Common myeloid progenitor, CD34-positive (primary cell): Measurements from ENCODE around the gene PLA2R1.
A peak's percentile ranks its signal among the peaks of the same experiment; 100 is the strongest.

Experiments
- CTCF ChIA-PET: fragments of 350-600 bp; sonication (Branson Sonifier 250); formaldehyde crosslinking; loops from one replicate; lab custom pipeline; 2021; ENCODE audit warnings: antibody characterized with exemption; lab: Charles Lee
- POLR2A ChIA-PET: fragments of 350-600 bp; sonication (Branson Sonifier 250); formaldehyde crosslinking; loops from one replicate; lab custom pipeline; 2021; ENCODE audit warnings: antibody characterized with exemption; lab: Charles Lee
- DNase-seq, 3 donors: peaks; one replicate each; pipeline versions ENCODE4 v3.0.0 to v3.0.0-alpha.2; 2013
- H3K27ac ChIP-seq, 2 experiments: 1 replicate in 1 of 2; 2 replicates in 1 of 2; pipeline ENCODE4 v1.7.0; 2013; ENCODE audit warnings: inconsistent platforms in 2 of 2, low read length in 2 of 2, mild to moderate bottlenecking in 2 of 2, low read depth in 1 of 2, moderate library complexity in 1 of 2; ENCODE audit not compliant: severe bottlenecking in 2 of 2, insufficient read depth in 1 of 2, poor library complexity in 1 of 2
- H3K27me3 ChIP-seq, 5 experiments: replicated peaks in 2 of 5; 1 replicate in 3 of 5; 2 replicates in 2 of 5; pipeline versions ENCODE4 v1.6.1 to v1.7.0; 2013; ENCODE audit warnings: low read length in 4 of 5, mild to moderate bottlenecking in 2 of 5, moderate library complexity in 2 of 5, inconsistent platforms in 1 of 5; ENCODE audit not compliant: insufficient read depth in 5 of 5, control insufficient read depth in 4 of 5
- H3K36me3 ChIP-seq, 4 experiments: 1 replicate in 2 of 4; 2 replicates in 2 of 4; pipeline versions ENCODE4 v1.6.1 to v1.7.0; 2013; ENCODE audit warnings: low read length in 3 of 4, control low read depth in 1 of 4, mild to moderate bottlenecking in 1 of 4; ENCODE audit not compliant: control insufficient read depth in 4 of 4, insufficient read depth in 4 of 4
- H3K4me1 ChIP-seq, 4 experiments: 1 replicate in 3 of 4; 2 replicates in 1 of 4; pipeline versions ENCODE4 v1.6.1 to v1.7.1; 2013; ENCODE audit warnings: low read length in 3 of 4, mild to moderate bottlenecking in 3 of 4, control low read depth in 1 of 4, inconsistent platforms in 1 of 4, moderate library complexity in 1 of 4; ENCODE audit not compliant: control insufficient read depth in 4 of 4, insufficient read depth in 4 of 4; ENCODE audit errors: control extremely low read depth in 1 of 4
- H3K4me3 ChIP-seq, 7 experiments: 1 replicate in 4 of 7; 2 replicates in 3 of 7; pipeline versions ENCODE4 v1.5.1 to v1.7.0; 2013; ENCODE audit warnings: mild to moderate bottlenecking in 7 of 7, low read length in 6 of 7, moderate library complexity in 6 of 7, inconsistent platforms in 2 of 7, low read depth in 2 of 7, control low read depth in 1 of 7; ENCODE audit not compliant: insufficient read depth in 4 of 7, control insufficient read depth in 1 of 7; ENCODE audit errors: extremely low read depth in 1 of 7
- H3K9me3 ChIP-seq, 5 experiments: 1 replicate in 4 of 5; 2 replicates in 1 of 5; pipeline versions ENCODE4 v1.6.1 to v1.7.1; 2013; ENCODE audit warnings: low read length in 4 of 5, mild to moderate bottlenecking in 2 of 5, inconsistent platforms in 1 of 5, low read depth in 1 of 5, moderate library complexity in 1 of 5; ENCODE audit not compliant: control insufficient read depth in 4 of 5, insufficient read depth in 2 of 5; ENCODE audit errors: control extremely low read depth in 1 of 5
- WGBS: methylation state at CpG from one replicate; pipeline ENCODE4 v1.1.5; 2013; ENCODE audit not compliant: insufficient coverage; 5-methylcytosine and 5-hydroxymethylcytosine counted together

PLA2R1 gene

DNA sequence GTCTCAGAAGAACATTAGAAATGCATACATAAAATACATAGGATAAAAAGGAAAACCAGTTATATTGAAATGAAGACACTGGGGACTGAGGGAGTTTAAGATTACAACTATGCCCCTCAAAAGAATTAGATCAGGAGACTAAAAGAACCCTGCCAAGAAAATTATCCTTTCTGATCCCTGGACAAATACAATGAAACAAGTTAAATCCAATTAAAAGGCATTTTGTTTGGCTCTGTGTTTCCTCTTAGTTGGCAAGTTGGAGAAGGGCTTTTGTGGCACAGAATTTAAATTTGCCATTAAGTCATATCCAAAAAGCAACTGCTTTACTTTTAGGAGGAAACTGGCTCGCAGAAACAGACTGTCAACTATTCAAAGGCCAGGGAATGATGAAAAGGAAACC, 165.3 kb downstream of the PLA2R1 start:
- Histone ChIP-seq H3K27ac (no peak overlapping the region), H3K36me3 (peaks cover 9 to 25% (median 13%) of the 10 kb centered on the region in 4 experiments), H3K4me3 (no peak overlapping the region), H3K4me1 (no peaks in the 10 kb centered on the region), H3K9me3 (no peaks in the 10 kb centered on the region), H3K27me3 (no peaks in the 10 kb centered on the region)
- ChIA-PET POLR2A (interaction anchor here (0.8 kb wide), 1 partner anchor 1056 kb away, joined by 5 read pairs; no protein-coding TSS in a partner anchor), CTCF (interaction anchor here (13.0 kb wide), 1 partner anchor 20 kb away, joined by 127 read pairs; no protein-coding TSS in a partner anchor)
- no peak for DNase-seq
- WGBS, result no CpG with 5 or more reads among the region's 1 CpG

DNA sequence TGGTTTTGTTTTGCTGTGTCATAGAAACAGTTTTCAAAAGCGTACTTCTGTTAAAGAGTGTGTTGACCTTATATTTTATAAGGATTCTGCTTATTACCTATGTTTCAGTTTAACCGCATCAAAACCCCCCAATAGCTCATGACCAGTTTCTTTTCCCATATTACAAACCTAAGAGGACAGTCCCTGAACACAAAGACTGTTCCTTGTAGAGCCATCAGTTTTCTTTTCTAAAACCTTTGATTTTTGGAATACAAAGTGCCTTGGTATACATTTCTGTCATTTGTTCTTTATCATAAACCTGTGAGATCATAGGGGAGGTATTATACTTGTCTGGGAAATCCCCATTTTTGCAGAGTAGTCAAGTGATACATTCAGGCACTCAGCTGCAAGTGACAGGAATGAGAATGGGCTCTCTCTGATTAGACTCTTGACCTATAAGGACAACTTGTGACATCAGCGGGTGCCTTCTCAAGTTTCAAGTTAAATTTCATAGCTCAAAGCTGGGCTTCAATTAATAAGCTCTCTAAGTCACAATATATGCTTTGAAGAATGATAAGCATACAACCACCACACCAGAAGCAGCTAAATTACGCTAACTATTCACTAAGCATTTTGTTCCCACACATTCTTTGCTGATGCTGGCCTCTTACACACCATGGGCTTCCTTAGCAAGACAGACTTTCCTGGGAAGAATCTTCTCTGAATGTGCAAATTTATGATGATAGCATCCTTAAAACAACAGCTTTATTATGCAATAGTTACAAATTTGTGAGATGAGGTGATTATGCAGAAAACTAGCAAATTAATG, 167.0 kb downstream of the PLA2R1 start:
- no peaks in the 10 kb centered on the region for H3K27me3 ChIP-seq
- no peaks in the 10 kb centered on the region for H3K9me3 ChIP-seq
- H3K4me1 ChIP-seq, result peaks cover 0 to 13% (median 8%) of the 10 kb centered on the region in 4 experiments
- DNase-seq, result no peak
- 100% methylated on average over 1 of the region's 4 CpGs for WGBS
- POLR2A ChIA-PET, result no interaction called here
- no peak overlapping the region for H3K4me3 ChIP-seq
- H3K36me3 ChIP-seq, result peaks cover 9 to 25% (median 13%) of the 10 kb centered on the region in 4 experiments
- H3K27ac ChIP-seq, result no peak overlapping the region
- CTCF ChIA-PET, result interaction anchor here (0.5 to 1.3 kb wide), 3 partner anchors 23 to 491 kb away, joined by 3 to 5 read pairs (median 4); no protein-coding TSS in a partner anchor

DNA sequence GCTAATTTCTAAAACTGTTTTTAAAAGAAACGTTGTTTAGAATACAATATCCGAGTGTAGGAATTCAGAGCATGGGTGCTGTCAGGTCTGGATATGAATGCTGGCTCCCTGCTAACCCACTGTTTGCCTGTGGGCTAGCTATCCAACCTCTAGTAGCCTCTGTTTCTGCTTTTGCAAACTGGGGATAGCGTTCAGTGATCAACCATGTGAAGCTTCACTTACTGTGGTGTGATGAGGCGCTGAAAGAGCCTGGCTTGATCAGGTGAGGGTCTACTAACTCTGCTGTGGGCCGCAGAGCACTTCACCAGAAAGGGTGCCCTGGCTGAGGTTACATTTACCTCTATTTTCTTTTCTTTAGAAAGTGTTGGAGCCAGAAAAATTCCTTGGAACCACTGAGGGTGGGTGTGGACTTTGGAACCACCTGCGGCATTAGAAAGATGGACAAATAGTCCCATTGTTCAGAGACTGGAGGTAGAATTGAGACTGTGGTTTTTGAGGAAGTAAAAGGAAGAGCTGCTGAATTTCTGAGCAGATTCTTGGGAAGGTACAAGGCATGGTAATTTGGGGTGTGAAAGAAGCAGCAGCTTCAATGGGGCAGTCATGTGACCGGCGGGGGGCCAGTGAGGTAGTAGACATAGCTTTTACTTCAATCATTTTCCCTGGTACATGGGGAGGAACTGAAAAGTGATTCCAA, 168.1 kb downstream of the PLA2R1 start:
- peaks cover 0 to 15% (median 9%) of the 10 kb centered on the region in 4 experiments for H3K4me1 ChIP-seq
- H3K27ac ChIP-seq, result peak overlapping the region in 1 of 2 experiments; percentile 0
- no peaks in the 10 kb centered on the region for H3K9me3 ChIP-seq
- CTCF ChIA-PET, result interaction anchor here (1.2 kb wide), 1 partner anchor 25 kb away, joined by 5 read pairs; no protein-coding TSS in a partner anchor
- POLR2A ChIA-PET, result no interaction called here
- no peak overlapping the region for H3K4me3 ChIP-seq
- H3K36me3 ChIP-seq, result peaks cover 3 to 22% (median 12%) of the 10 kb centered on the region in 4 experiments
- no peaks in the 10 kb centered on the region for H3K27me3 ChIP-seq
- WGBS, result 99% methylated on average over 6 of the region's 8 CpGs
- no peak for DNase-seq

GRCh38 chr2:159892990-159893810, 169.2 kb downstream of the PLA2R1 start:
- 96% methylated on average over 3 of the region's 8 CpGs for WGBS
- ChIA-PET POLR2A (no interaction called here), CTCF (interaction anchor here (1.3 kb wide), 1 partner anchor 9 kb away, joined by 9 read pairs; no protein-coding TSS in a partner anchor)
- H3K27me3 ChIP-seq, result no peaks in the 10 kb centered on the region
- no peak for DNase-seq
- H3K4me3 ChIP-seq, result no peak overlapping the region
- H3K36me3 ChIP-seq, result peaks cover 3 to 15% (median 8%) of the 10 kb centered on the region in 4 experiments
- H3K27ac ChIP-seq, result no peak overlapping the region
- peaks cover 0 to 15% (median 9%) of the 10 kb centered on the region in 4 experiments for H3K4me1 ChIP-seq
- no peaks in the 10 kb centered on the region for H3K9me3 ChIP-seq

DNA sequence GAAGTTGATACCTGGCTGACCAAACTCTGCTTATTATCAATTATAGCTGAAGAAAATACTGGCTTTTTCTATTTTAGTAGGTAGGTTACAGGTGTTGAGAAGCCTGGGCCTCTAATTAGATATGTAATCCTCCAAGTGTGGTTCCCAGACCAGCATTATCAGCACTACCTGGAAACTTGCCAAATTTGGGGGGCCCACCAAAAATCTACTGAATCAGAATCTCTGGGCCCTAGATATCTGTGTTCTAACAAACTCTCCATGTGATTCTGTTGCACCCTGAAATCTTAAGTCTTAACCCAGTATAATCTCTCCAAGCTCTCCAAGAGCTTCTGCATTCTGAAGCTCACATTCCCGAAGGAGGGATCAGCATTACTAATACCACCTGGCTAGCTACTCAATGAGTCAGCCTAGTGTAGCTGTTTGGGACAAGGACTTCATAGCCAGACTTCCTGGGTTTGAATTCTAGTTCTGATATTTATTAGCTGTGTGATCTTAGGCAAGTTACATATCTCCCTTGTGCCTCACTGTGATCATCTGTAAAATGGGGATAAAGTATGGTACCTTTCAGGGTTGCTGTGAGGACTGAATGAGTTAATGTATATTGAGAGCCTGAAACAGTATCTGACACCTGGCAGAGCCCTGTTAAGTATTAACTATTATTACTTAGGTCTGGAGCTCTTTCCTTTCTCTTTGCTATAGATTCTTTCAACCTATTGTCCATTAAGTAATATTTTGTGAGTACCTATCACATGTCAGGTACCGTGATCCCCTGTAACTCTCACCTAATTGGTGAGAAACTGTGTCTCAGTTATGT, 170.3 kb downstream of the PLA2R1 start:
- CTCF ChIA-PET, result interaction anchor here (1.3 kb wide), 1 partner anchor 10 kb away, joined by 9 read pairs; no protein-coding TSS in a partner anchor
- POLR2A ChIA-PET, result no interaction called here
- 100% methylated on average over 1 of the region's 2 CpGs for WGBS
- no peaks in the 10 kb centered on the region for H3K27me3 ChIP-seq
- no peak overlapping the region for H3K4me3 ChIP-seq
- no peak for DNase-seq
- peaks cover 0 to 15% (median 9%) of the 10 kb centered on the region in 4 experiments for H3K4me1 ChIP-seq
- H3K9me3 ChIP-seq, result no peaks in the 10 kb centered on the region
- no peak overlapping the region for H3K27ac ChIP-seq
- peaks cover 3 to 19% (median 8%) of the 10 kb centered on the region in 4 experiments for H3K36me3 ChIP-seq

DNA sequence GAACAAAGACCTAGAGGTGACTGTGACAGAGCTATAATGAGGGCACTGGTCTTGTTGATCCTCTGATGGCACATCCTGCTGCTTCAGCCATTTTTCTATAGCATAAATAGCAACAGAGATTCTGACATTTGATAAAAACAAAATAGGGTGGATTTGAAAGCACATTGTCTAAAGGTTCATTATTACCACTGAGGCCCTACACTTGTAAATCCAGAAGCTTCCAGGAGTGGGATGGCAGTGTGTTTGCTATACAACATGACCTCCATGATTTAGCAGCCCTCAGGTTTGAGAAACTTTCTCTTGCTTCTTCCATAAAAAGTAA, 171.2 kb downstream of the PLA2R1 start:
- ChIA-PET CTCF (interaction anchor here (0.9 to 1.5 kb wide), 3 partner anchors 10 to 31 kb away, joined by 3 to 5 read pairs (median 4); no protein-coding TSS in a partner anchor), POLR2A (no interaction called here)
- Histone ChIP-seq H3K36me3 (peaks cover 0 to 23% (median 8%) of the 10 kb centered on the region in 4 experiments), H3K4me1 (peaks cover 0 to 15% (median 9%) of the 10 kb centered on the region in 4 experiments), H3K4me3 (no peak overlapping the region), H3K9me3 (no peaks in the 10 kb centered on the region), H3K27me3 (no peaks in the 10 kb centered on the region), H3K27ac (peak overlapping the region in 1 of 2 experiments; percentile 36)
- no peak for DNase-seq
